GM23338 (cell line): Measurements from ENCODE around the gene DIDO1. TPM values are rescaled to one million over a fixed set of nuclear protein-coding genes. Genes with fewer than 3 reads are reported as not detected.

Source experiments
- ATAC-seq: fragments of 200-7000 bp; cut with Tn5 transposase; 3 replicates; pipeline ENCODE4 v1.9.1; 2020
- DNase-seq: peaks from one replicate; pipeline ENCODE4 v3.0.0-alpha.2; 2015; ENCODE audit warnings: low spot score
- H2AFZ ChIP-seq: fragments of 200-600 bp; sonication (generic); 2 replicates; pipeline ENCODE4 v1.8.0; 2016; ENCODE audit warnings: antibody characterized with exemption, mild to moderate bottlenecking, moderate library complexity
- H3F3A ChIP-seq: fragments of 200-600 bp; sonication (generic); replicated peaks from 2 replicates; pipeline ENCODE4 v1.8.0; 2017; ENCODE audit warnings: antibody characterized with exemption, mixed run types, low read depth
- H3K27ac ChIP-seq: fragments of 200-600 bp; sonication (generic); 2 replicates; pipeline ENCODE4 v1.6.1; 2016; ENCODE audit warnings: low read depth
- H3K27me3 ChIP-seq: fragments of 200-600 bp; sonication (generic); 2 replicates; pipeline ENCODE4 v1.8.0; 2016; ENCODE audit warnings: mild to moderate bottlenecking, mixed run types, moderate library complexity; ENCODE audit not compliant: insufficient read depth
- H3K36me3 ChIP-seq: fragments of 200-600 bp; sonication (generic); 2 replicates; pipeline ENCODE4 v1.8.0; 2016; ENCODE audit warnings: mild to moderate bottlenecking; ENCODE audit not compliant: insufficient read depth
- H3K4me1 ChIP-seq: fragments of 200-600 bp; sonication (generic); 2 replicates; pipeline ENCODE4 v1.8.0; 2016; ENCODE audit warnings: mild to moderate bottlenecking, moderate library complexity; ENCODE audit not compliant: insufficient read depth
- H3K4me2 ChIP-seq: fragments of 200-600 bp; sonication (generic); 2 replicates; pipeline ENCODE4 v1.7.1; 2017; ENCODE audit warnings: mixed run types
- H3K4me3 ChIP-seq: fragments of 200-600 bp; sonication (generic); 2 replicates; pipeline ENCODE4 v1.6.1; 2016; ENCODE audit warnings: mixed run types
- H3K79me2 ChIP-seq: fragments of 200-600 bp; sonication (generic); replicated peaks from 2 replicates; pipeline ENCODE4 v1.8.0; 2017; ENCODE audit warnings: mild to moderate bottlenecking; ENCODE audit not compliant: insufficient read depth
- H3K9me2 ChIP-seq: fragments of 200-600 bp; sonication (generic); 2 replicates; pipeline ENCODE4 v1.8.0; 2017; ENCODE audit not compliant: insufficient read depth
- H4K20me1 ChIP-seq: fragments of 200-600 bp; sonication (generic); replicated peaks from 2 replicates; pipeline ENCODE4 v1.8.0; 2017; ENCODE audit warnings: mild to moderate bottlenecking; ENCODE audit not compliant: insufficient read depth
- H3K27ac Mint-ChIP-seq: 2 replicates; pipeline ENCODE4 v1.8.0; 2020; ENCODE audit warnings: inconsistent platforms, mild to moderate bottlenecking, moderate library complexity, mixed read lengths
- H3K27me3 Mint-ChIP-seq: 3 replicates; pipeline ENCODE4 v1.8.0; 2022; ENCODE audit warnings: low read depth, mild to moderate bottlenecking, moderate library complexity, mixed read lengths, inconsistent platforms; ENCODE audit not compliant: insufficient read depth, poor library complexity
- H3K36me3 Mint-ChIP-seq: 3 replicates; pipeline ENCODE4 v1.8.0; 2021; ENCODE audit warnings: low read depth, mild to moderate bottlenecking, inconsistent platforms, moderate library complexity, mixed read lengths
- H3K4me1 Mint-ChIP-seq: 3 replicates; pipeline ENCODE4 v1.8.0; 2020; ENCODE audit warnings: mild to moderate bottlenecking, inconsistent platforms, mixed read lengths
- H3K4me3 Mint-ChIP-seq: 3 replicates; pipeline ENCODE4 v1.8.0; 2021; ENCODE audit warnings: moderate library complexity, mild to moderate bottlenecking, inconsistent platforms, mixed read lengths
- H3K9me3 Mint-ChIP-seq: 3 replicates; pipeline ENCODE4 v1.8.0; 2020; ENCODE audit warnings: moderate library complexity, mild to moderate bottlenecking, inconsistent platforms, mixed read lengths
- CREB1 ChIP-seq: fragments of 250-450 bp; sonication (Bioruptor Pico); IDR thresholded peaks from 2 replicates; pipeline ENCODE4 v1.5.0; 2020; ENCODE audit warnings: low read depth, mild to moderate bottlenecking, moderate library complexity
- ETS1 ChIP-seq: IDR thresholded peaks from 2 replicates; pipeline ENCODE4 v1.6.1; 2016; ENCODE audit warnings: antibody characterized with exemption
- JUNB ChIP-seq: IDR thresholded peaks from one replicate; pipeline ENCODE4 v1.6.1; 2016; ENCODE audit warnings: antibody characterized with exemption; ENCODE audit not compliant: unreplicated experiment
- NANOG ChIP-seq: IDR thresholded peaks from 2 replicates; pipeline ENCODE4 v1.6.1; 2016; ENCODE audit warnings: antibody characterized with exemption, borderline replicate concordance
- STAT1 ChIP-seq: IDR thresholded peaks from one replicate; pipeline ENCODE4 v1.6.1; 2016; ENCODE audit warnings: antibody characterized with exemption; ENCODE audit not compliant: unreplicated experiment
- polyA plus RNA-seq: library from polyadenylated mRNA; unstranded; fragments of >200 nt; fragmentation: Nextera tagmentation; extraction: Ambion mirVana; gene quantifications from 2 replicates; pipeline ENCODE4 v1.2.1, GENCODE V29; 2016
- total RNA-seq: library from RNA; depleted of rRNA; stranded (reverse); fragments of >200 nt; shearing (Covaris generic); gene quantifications from 2 replicates; pipeline ENCODE4 v1.2.3, GENCODE V29; 2014
- TF ChIP-seq, protein P1 (sequence below), 2 experiments: fragments of 200-600 bp in 1 of 2; sonication (generic) in 1 of 2; conservative IDR thresholded peaks; 2 replicates each; pipeline versions ENCODE4 v1.5.1 to v1.6.1; 2016 to 2017; ENCODE audit warnings: antibody characterized with exemption in 2 of 2, low read depth in 2 of 2, mild to moderate bottlenecking in 2 of 2, moderate library complexity in 1 of 2

The DIDO1 gene
- total and polyA plus RNA-seq, 2 experiments from 2014 or later, result 72.4 to 162 TPM

DNA sequence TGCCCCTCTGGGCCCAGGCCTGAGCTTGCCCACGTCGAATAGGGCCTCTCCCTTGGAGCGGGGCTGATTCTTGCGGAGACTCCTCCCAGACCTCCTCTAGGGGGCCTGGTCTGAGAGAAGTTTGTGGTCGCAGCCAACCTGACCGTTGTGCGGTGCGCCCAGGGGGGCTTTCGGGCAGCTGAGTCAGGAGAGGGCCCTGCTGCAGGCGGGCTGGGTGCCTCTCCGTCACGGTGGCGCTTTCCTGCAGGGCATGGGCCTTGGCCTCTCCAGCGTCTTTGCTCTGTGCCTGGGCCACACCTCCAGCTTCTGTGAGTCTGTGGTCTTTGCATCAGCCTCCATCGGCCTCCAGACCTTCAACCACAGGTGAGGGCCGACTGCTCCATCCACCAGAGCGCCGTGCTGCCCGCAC, 39.1 kb upstream of the DIDO1 start:
- Histone ChIP-seq H4K20me1 (no peaks in the 10 kb centered on the region), H3K36me3 (no peaks in the 10 kb centered on the region), H3K4me1 (peaks cover 7% of the 10 kb centered on the region; the same call in 1 of the 2 replicates), H3K9me2 (no peaks in the 10 kb centered on the region), H3K79me2 (no peaks in the 10 kb centered on the region), H2AFZ (no peak overlapping the region), H3F3A (peaks cover 3% of the 10 kb centered on the region; the same call in 1 of the 2 replicates), H3K27me3 (no peaks in the 10 kb centered on the region), H3K27ac (no peak overlapping the region), H3K4me3 (no peak overlapping the region), H3K4me2 (no peak overlapping the region)
- 0 out of 2 replicates have a peak overlapping the region, but pooled peaks have one; percentile 14 for H3K27ac Mint-ChIP-seq
- TF ChIP-seq JUNB, result no peak
- TF ChIP-seq, protein P1, sequence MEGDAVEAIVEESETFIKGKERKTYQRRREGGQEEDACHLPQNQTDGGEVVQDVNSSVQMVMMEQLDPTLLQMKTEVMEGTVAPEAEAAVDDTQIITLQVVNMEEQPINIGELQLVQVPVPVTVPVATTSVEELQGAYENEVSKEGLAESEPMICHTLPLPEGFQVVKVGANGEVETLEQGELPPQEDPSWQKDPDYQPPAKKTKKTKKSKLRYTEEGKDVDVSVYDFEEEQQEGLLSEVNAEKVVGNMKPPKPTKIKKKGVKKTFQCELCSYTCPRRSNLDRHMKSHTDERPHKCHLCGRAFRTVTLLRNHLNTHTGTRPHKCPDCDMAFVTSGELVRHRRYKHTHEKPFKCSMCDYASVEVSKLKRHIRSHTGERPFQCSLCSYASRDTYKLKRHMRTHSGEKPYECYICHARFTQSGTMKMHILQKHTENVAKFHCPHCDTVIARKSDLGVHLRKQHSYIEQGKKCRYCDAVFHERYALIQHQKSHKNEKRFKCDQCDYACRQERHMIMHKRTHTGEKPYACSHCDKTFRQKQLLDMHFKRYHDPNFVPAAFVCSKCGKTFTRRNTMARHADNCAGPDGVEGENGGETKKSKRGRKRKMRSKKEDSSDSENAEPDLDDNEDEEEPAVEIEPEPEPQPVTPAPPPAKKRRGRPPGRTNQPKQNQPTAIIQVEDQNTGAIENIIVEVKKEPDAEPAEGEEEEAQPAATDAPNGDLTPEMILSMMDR (conservative IDR thresholded peaks at IDR 0.05; ENCODE audit: low read depth in 2 of 2), result peak in 1 of 2 experiments; percentile 23; a peak in 2 of 4 replicates
- TF ChIP-seq ETS1, result no peak
- TF ChIP-seq CREB1 (CRISPR knock-in tag), result no peak
- no peak overlapping the region; the same call in 2 of the 3 replicates for H3K4me3 Mint-ChIP-seq
- DNase-seq (peak; percentile 48), ATAC-seq (peak; percentile 39)
- no peaks in the 10 kb centered on the region for H3K9me3 Mint-ChIP-seq
- H3K4me1 Mint-ChIP-seq, result peaks cover 4% of the 10 kb centered on the region
- no peaks in the 10 kb centered on the region; the same call in 2 of the 3 replicates for H3K36me3 Mint-ChIP-seq
- peaks cover 10% of the 10 kb centered on the region for H3K27me3 Mint-ChIP-seq

DNA sequence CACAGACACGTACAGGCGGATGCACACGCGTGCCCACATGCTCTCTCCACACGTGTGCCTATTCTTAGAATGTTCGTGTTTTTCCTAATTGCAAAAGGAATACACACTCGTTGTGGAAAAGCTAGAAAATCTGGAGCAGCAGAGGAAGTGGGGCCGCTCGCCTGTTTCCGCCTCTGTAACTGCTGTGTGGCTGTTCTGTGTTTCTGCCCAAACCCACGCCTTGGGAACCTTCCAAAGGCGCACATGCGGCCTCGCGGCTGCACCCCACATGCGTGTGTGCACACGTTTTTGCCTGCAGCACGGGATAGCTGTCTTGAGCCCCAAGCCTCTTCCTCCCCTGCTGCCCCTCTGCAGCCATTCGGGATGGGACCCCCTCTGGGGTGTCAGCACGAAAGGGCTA, 38.4 kb upstream of the DIDO1 start:
- no peak overlapping the region for H2AFZ ChIP-seq
- H3K27me3 ChIP-seq, result no peaks in the 10 kb centered on the region
- ATAC-seq (no peak), DNase-seq (no peak)
- no peaks in the 10 kb centered on the region for H3K9me2 ChIP-seq
- Mint-ChIP-seq H3K27ac (no peak overlapping the region), H3K4me1 (peaks cover 7% of the 10 kb centered on the region), H3K27me3 (peaks cover 8% of the 10 kb centered on the region), H3K9me3 (no peaks in the 10 kb centered on the region), H3K4me3 (no peak overlapping the region), H3K36me3 (no peaks in the 10 kb centered on the region; the same call in 2 of the 3 replicates)
- H3K79me2 ChIP-seq, result no peaks in the 10 kb centered on the region
- no peak for TF ChIP-seq NANOG
- TF ChIP-seq, protein P1 (conservative IDR thresholded peaks at IDR 0.05; ENCODE audit: low read depth in 2 of 2), result no peak
- no peak for TF ChIP-seq STAT1
- no peak for TF ChIP-seq ETS1
- H3F3A ChIP-seq, result no peaks in the 10 kb centered on the region; the same call in 1 of the 2 replicates
- H3K27ac ChIP-seq, result no peak overlapping the region
- H3K4me1 ChIP-seq, result peaks cover 7% of the 10 kb centered on the region; the same call in 1 of the 2 replicates
- H3K4me3 ChIP-seq, result no peak overlapping the region
- no peaks in the 10 kb centered on the region for H3K36me3 ChIP-seq
- H3K4me2 ChIP-seq, result no peak overlapping the region
- no peaks in the 10 kb centered on the region for H4K20me1 ChIP-seq
